HG02981 (cell line): ENCODE results near the gene CD47.

Source experiments
- ATAC-seq: cut with Tn5 transposase; IDR thresholded peaks from one replicate; pipeline ENCODE4 v1.9.1; 2021; ENCODE audit warnings: mild to moderate bottlenecking, moderate library complexity; ENCODE audit not compliant: unreplicated experiment

The CD47 gene

DNA sequence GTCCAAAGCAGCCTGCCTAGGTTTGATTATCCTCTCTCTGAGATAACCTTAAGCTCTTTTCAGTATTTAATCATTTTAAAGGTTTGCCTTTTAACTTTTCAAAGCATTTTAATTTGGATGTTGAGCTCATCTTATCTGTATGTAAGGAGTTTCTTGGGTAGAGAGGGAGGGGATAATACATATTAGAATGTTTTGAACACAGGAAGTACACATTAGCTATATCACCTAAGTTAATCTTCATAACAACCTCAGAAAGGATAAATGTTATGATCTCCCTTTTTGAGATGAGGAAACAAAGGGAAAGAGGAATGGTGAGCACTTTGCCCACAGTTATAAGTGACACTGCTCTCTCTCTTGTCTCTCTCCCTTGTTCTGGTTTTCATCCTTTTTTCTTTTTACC lies 2.2 kb upstream of the CD47 start:
- no peak for ATAC-seq

GRCh38 chr3:108092501-108092900 lies 1.7 kb upstream of the CD47 start:
- ATAC-seq: no peak

- no peak for ATAC-seq
Observed at GRCh38 chr3:108091498-108092250, 843 bp upstream of the CD47 start.

GRCh38 chr3:108090049-108090700 lies 656 bp downstream of the CD47 start:
- ATAC-seq: no peak

- ATAC-seq: no peak
Observed at GRCh38 chr3:108089579-108089978, 1.3 kb downstream of the CD47 start.

DNA sequence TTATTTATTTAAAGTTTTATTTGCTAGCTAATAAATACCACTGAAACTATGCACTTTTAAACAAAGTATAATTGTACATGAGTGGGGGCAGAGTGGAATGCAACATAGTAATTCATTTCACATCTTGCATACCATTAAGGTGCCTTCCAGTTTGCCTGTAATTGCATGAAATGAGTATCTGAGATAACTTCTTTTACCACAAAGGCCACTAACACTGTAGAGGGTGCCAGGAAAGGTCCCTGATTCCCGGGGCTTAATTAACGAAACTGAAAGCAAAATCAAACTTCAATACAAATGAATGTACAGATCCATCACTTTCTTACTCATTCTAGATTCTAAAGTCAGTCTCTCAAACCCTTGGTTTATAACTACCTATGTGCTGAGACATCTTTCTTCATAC lies 2.1 kb downstream of the CD47 start:
- ATAC-seq: peak; percentile 50

DNA sequence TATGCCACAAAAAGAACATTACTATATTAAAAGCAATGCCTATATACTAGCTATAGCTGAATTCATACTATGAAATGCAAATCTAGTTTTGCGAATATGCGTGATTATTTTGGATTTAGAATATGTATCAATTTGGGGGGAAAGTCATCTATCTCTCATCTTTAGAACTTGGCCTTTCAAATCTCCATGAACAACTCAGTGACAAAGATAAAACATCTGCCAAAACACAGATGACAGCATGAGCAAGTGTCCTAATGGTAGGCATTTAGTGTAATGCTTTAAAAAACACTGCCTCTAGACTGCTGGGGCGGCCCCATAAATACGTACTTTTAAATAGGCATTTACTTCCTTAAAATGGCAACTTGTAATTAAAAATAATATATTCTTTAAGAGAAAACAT lies 2.7 kb downstream of the CD47 start:
- ATAC-seq: no peak

DNA sequence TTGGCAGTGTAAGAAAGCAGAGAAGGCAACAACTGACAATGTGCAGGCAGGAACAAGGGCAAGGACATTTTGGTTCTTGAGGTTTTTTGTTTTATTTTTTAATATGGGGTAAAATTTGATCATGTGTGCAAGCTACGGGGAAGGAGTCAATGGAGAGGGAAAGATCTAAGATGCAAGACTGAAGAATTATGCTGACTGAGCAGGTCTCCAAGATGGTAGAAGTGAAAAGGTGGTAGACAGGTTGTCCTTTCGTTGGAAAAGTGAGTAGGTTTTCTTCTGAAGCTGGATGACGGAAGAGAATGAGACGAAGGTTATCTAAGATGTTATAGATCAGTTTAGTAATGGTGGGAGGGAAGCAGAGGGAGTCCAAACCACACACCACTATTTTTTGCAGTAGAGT lies 4.2 kb downstream of the CD47 start:
- ATAC-seq: no peak

GRCh38 chr3:108085810-108086350 lies 5.0 kb downstream of the CD47 start:
- no peak for ATAC-seq

DNA sequence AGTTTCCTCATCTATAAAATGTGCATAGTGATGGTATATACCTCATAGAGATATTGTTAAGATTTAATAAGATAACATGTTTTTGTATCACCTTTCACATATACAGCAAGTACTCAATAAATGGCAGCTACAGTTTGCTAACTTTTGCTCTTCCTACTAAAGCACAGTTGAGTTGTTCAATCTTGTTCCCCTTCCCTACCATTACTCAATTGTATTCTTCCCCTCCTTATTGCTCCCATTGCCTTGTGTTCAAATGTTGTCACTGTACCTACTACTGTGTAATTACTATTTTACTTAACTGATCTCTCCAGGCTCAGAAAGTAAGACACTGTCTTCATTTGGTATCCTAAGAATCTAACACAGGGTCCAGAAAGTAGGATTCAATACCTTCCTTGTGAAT lies 5.5 kb downstream of the CD47 start:
- ATAC-seq: no peak

DNA sequence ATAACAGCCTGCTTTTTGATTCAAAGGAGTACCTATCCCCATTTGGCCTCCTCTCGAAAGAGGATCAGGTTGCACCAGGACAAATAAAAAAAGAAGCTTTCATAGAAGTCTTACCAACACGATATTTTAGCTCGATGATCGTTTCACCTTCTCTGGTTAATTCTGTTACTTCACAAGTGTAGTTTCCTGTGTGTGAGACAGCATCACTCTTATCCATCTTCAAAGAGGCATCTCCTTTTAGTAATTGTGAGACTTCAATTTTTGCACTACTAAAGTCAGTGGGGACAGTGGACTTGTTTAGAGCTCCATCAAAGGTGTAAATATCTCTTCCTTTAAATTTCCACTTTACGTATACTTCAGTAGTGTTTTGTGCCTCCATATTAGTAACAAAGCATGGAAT lies 11.0 kb downstream of the CD47 start:
- ATAC-seq: no peak

DNA sequence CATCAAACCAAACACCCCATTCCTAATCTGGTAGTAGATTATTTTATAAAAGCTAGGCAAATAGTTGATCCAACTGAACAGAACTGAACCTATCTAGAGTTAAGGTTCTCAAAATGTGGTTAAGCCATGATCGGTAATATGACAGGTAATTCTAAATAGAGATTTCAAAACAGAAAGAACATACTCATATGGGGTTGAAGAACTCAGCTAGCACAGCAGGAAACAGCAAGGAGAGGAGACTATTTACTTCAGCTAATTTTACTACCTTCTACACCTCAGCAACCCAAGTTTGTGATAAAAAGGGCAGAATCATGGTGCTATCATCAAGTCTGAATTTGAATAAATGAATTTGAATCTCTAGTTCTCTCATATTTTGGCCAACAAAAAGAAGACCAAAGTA lies 11.8 kb downstream of the CD47 start:
- no peak for ATAC-seq

DNA sequence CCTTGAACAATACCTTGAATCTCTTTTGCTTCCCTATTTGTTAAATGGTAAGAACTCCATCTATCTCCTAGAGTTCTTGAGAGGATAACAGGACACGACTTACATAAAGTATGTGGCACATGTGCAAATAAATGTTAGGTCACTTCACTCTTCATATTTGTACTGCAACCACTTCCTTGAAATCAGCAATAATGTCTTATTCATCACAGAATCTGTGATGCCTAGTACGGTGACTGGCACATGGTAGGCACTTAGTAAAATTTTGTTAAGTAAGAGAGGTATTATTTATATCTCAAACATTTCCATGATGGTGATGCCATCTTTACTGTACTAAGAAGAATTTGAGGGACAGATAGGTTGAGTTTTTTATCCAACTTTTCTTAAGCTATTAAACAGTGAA lies 14.3 kb downstream of the CD47 start:
- ATAC-seq: no peak

- no peak for ATAC-seq
Observed at GRCh38 chr3:108073764-108074431, 16.9 kb downstream of the CD47 start.

DNA sequence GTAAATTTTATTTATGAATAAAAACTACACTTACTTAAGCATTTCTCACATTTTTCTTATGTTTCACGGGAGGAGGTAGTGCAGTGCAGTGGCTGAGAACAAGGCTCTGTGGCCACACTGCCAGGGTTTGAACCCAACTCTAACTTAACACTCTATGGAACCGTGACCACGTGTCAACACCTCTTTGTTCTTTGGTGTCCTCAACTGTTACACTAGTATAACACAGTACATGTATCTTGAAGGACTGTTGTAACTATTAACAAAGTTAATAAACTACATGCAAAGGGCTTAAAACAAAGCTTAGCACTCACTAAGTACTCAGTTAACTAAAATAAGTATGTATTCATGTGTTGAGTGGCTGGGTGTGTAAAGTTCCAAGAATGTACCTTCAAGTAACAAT lies 19.5 kb downstream of the CD47 start:
- ATAC-seq: no peak

DNA sequence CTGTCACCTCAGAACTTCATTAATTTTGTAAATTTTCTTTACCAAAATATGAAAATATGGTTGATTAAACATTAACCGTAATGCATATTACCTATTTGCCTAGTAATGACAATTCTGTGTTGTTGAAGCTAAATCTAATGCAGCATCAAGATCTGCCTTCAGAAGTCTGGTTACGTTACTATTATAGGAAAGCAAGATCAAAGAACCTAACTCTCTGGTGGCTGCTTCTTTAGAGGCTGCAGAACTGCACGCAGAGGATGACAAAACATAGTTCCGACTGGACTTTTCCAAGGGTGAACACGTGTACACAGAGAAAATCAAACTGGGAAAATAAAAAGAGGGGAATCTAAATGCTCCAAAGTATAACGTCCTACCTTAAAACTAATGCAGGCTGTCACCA lies 20.5 kb downstream of the CD47 start:
- ATAC-seq: no peak

DNA sequence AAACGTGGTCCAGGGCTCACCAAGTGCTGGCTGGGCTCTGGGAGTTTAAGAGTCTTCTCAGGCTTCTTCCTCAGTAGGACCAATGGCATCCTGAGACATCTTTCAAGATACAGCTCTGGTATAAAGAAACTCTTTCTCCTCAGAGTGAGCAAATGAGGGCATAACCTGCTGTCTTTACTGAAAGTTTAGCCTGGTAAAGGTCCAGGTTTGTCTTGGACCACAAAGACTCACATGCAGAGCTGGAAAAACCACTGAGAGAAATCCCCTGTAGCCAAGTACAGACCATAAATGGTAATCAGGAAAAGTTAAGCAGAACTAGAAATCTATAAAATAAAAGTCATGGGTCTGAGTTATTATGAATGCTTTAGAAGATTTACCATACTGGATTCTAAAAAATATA lies 23.1 kb downstream of the CD47 start:
- no peak for ATAC-seq

GRCh38 chr3:108065096-108065495 lies 25.7 kb downstream of the CD47 start:
- no peak for ATAC-seq

DNA sequence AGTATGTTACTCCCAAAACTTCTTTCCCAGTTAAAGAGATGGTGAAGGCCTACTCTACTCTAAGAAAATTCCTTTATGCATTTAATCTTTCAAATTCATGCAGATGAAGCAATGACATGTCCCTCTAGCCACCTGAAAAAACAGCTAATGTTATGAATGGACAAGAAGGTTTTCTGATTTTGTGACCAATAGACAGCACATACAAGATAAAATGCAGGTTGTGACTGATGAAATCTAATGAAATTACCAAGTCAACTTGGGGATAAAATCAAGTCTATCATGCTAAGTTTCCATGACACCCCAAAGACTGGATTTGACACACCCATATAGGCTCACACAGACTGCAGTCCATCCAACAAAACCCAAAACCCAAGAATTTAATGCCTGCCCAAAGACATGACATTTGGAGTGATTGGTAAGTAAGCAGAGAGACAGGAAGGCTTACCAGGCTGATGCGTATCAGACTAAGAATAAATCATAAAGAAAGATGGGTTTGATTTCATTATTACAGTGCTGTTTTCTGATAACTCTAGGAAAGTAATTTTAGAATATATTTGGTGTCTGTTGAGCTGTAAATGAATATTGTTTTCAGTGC lies 26.4 kb downstream of the CD47 start:
- no peak for ATAC-seq

- ATAC-seq: peak; percentile 64
Observed at GRCh38 chr3:108062051-108062450, 28.8 kb downstream of the CD47 start.

- ATAC-seq: no peak
Observed at GRCh38 chr3:108060331-108060730, 30.5 kb downstream of the CD47 start.

GRCh38 chr3:108055931-108056330 lies 34.9 kb downstream of the CD47 start:
- no peak for ATAC-seq
